GM03348 (cell line): ENCODE measurements around the gene VAC14.

Source experiments
- DNase-seq: peaks from one replicate; pipeline ENCODE4 v3.0.0; 2012; ENCODE audit warnings: low spot score

The VAC14 gene

GRCh38 chr16:70760221-70760620 lies 40.7 kb downstream of the VAC14 start:
- DNase-seq = no peak

GRCh38 chr16:70759666-70760065 lies 41.3 kb downstream of the VAC14 start:
- no peak for DNase-seq

DNA sequence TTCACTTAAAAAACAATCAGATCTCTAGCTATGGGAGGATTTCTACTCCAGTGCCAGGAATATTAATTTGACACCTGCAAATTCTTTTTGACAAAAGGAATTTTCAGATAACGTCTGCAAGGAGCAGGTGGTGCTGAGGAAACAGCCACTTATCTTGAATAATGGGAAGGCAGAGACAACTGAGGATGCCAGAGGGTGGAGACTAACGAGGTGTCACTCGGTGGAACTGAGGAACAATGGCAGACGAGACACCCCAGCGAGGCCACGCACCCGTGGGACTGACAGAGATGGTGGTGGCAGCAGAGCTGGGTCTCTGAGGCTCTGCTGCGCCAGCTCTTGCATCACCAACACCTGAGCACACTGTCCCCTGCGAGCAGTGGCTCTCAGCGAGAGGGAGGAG lies 42.2 kb downstream of the VAC14 start:
- DNase-seq = no peak

- DNase-seq = no peak
These were observed 43.8 kb downstream of the VAC14 start for GRCh38 chr16:70757183-70757582.

DNA sequence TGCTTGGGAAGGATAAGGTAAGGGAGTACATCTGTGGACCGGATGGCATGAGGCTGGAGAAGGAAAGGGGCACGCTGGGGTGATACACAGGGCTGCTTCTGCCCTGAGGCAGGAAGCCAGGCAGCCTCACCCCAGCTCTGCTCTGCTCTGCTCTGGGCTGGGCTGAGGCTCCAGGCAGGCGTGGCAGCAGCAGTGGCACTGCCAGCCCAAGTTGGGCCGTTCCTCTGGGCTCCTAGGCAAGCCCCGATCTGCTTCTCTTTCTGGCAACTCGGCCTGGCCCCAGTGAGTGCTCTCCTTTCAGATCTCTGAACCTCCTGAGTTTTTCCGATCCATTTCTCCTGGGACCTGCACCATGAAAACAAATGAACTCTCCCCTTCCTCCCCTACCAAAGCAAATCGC lies 44.9 kb downstream of the VAC14 start:
- no peak for DNase-seq

GRCh38 chr16:70754851-70755600 lies 45.9 kb downstream of the VAC14 start:
- no peak for DNase-seq

DNA sequence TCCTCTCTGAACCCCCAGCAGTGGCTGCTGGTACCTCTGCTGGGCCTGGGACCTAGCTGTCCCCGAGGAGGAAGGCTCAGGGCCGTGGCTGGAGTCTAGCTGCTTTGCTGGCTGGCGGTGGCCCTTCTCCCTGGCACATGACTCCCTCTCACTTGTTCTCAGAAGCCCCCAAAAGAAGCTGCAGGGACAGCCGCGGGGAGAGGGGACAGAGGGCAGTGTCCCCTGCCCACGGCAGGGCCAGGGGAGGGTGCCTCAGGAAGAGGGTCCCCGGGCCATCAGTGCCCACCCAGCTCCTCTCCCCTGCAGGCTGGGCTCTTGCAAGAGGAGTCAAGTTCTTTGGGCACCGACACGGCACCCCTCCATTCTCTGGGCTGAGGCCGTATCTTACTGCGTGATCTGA lies 46.6 kb downstream of the VAC14 start:
- no peak for DNase-seq

DNA sequence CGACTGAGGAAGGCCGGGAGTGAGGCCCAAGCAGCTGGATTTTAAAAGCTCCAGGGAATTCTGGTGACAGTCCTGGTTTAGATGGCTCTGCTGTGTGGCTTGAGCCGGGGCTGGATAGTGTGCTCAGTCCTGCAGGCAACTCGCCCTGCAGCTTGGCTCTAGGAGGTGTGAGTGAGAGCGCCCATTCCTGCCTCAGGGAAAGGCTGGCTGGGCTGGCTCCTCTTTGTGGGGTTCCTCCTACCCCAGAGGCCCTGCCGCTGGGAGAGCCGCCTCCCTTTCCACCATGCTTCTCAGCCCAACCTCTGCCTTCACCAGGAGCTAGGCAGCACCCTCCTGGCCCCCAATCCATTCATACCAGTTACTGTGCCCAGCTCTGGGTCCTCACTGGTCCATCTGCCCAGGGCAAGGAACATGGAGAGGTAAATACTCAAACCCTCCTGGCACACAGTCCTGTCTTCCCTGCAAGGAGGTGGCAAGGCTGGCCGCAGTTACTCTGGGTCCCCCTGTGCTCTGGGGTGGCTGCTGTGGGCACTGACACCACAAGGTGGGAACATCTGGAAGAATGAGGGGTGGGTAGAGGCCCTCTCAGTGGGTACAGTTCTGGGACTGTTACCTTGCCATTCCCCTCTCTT lies 47.1 kb downstream of the VAC14 start:
- no peak for DNase-seq

DNA sequence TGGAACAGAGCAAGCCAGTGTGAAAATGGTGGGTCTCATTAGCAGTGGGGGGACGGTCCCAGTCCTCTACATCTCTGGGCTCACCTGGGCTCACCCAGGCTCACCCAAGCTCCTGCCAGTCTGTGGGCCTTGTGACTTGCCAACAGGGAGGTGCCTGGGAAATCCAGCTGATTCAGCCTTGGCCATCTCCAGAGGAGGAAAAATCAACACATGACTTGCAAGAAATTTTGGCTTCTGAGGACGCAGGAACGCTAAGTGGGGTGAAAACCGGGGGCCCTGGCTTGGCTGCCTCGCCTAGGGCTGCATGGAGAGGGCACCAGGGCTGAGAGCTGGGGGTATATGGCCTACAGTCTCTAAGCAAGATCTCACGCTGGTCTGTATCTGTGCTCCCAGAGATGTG lies 47.7 kb downstream of the VAC14 start:
- DNase-seq = no peak

DNA sequence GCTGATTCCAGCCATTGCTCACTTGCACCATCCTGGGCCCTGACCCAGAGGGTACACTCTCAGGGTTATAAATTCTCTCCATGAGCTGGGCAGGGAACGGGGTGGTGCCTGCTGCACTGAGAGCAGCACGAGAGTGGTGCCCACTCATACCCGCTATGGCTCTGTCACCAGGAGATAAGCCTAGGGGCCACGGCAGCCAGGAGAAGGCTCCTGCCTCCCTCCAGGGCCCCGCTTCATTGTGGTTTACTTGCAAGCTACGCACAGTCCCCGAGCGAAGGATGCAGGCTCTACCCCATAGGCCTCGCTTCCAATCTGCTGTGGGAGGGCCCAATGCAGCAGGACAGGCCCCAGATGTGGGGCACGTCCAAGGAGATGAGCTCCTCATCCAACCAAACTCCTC lies 48.5 kb downstream of the VAC14 start:
- DNase-seq = no peak

GRCh38 chr16:70751593-70751992 lies 49.4 kb downstream of the VAC14 start:
- DNase-seq = no peak

DNA sequence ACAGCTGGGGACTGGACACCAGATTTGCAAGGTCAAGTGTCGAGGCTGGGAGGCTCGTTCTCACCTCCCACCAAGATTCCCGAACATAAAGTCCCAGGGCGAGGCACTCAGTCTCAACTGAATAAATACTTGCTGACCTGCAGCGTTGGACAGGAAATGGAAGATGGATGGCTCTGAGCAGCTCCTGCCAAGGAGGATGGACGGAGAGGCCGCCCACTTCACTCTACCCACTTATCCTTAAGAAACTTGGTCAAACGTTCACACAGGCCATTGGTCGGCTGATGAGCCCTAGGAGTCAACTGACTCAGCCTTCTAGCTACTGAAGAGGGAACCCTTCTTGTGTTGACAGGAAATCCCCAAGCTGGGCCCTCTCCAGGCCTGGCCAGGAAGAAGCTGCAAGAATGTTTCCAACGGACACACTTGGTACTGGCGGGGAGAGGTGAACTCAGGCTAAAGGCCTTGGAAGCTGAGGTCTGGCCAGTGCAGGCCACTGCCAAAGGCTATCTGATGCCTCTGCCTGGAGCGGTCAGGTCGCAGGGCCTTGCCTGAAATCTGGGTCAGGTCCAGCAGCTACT lies 50.0 kb downstream of the VAC14 start:
- peak; percentile 78 for DNase-seq

GRCh38 chr16:70749681-70750601 lies 51.0 kb downstream of the VAC14 start:
- DNase-seq = no peak

GRCh38 chr16:70749006-70749678 lies 51.8 kb downstream of the VAC14 start:
- DNase-seq = no peak

GRCh38 chr16:70747703-70748631 lies 53.0 kb downstream of the VAC14 start:
- DNase-seq = no peak

GRCh38 chr16:70746708-70747424 lies 54.1 kb downstream of the VAC14 start:
- DNase-seq = peak; percentile 89

GRCh38 chr16:70746040-70746707 lies 54.8 kb downstream of the VAC14 start:
- DNase-seq = peak; percentile 90

DNA sequence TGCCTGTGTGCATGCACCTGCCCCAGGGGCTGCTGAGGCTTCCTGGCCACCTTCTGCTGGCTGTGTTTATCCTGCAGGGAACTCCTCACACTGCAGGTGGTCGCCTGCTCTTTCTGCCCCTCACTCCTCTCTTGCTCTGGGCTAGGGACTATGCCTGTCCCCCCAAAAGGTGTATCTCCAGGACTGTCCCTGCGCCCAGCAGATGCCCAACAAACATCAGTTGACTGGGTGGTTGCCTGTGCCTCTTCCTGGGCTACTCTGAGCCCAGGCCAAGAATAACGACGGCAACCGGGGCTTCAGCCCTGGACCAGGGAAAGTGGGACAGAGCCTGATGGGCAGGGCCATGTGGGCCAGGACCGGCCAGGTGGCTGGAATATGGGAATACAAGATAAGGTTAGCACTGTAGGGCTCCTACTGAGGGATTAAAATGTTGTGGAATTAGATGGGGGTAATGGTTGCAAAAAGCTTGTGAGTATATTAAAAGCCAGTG lies 55.4 kb downstream of the VAC14 start:
- DNase-seq = no peak

GRCh38 chr16:70744366-70744765 lies 56.6 kb downstream of the VAC14 start:
- DNase-seq = no peak
